ENCODE data around the gene LBH. TPM values are rescaled to one million over a fixed set of nuclear protein-coding genes. Genes with fewer than 3 reads are reported as not detected.

Gene LBH
- total RNA-seq, 1 experiment from 2014 or later = 159 TPM

- Histone ChIP-seq H3K4me1 (peaks cover 11% of the 10 kb centered on the region; the same call in 1 of the 2 replicates), H3K36me3 (ENCODE audit: control insufficient read depth, insufficient read depth, low read length) (no peaks in the 10 kb centered on the region; the same call in 1 of the 2 replicates), H3K4me3 (ENCODE audit: low read depth, low read length) (no peak overlapping the region), H3K9me3 (peaks cover 3% of the 10 kb centered on the region; the same call in 1 of the 2 replicates), H3K27me3 (replicated peaks; ENCODE audit: control insufficient read depth, insufficient read depth, low read length) (no peaks in the 10 kb centered on the region)
- DNase-seq = no peak
- BruUV-seq (replicated peaks) = no TSS peak
- ChIA-PET CTCF (interaction anchor here (0.5 kb wide), 1 partner anchor 95 kb away, joined by 3 read pairs; no protein-coding TSS in a partner anchor), POLR2A (no interaction called here)
- H3K4me3 Mint-ChIP-seq (ENCODE audit: unreplicated experiment) = no peak overlapping the region
- H3K9me3 Mint-ChIP-seq (ENCODE audit: unreplicated experiment) = peaks cover 14% of the 10 kb centered on the region
- H3K4me1 Mint-ChIP-seq (ENCODE audit: low read depth, unreplicated experiment) = peaks cover 8% of the 10 kb centered on the region
- H3K27me3 Mint-ChIP-seq (ENCODE audit: insufficient read depth, unreplicated experiment) = no peaks in the 10 kb centered on the region
- H3K27ac Mint-ChIP-seq (ENCODE audit: unreplicated experiment) = peak overlapping the region; percentile 2
- TF ChIP-seq CTCF (IDR thresholded peaks at IDR 0.05; ENCODE audit: insufficient read depth in 1 of 2, low read depth in 1 of 2, low read length in 1 of 2, severe bottlenecking in 1 of 2, unreplicated experiment in 1 of 2) = no peak
- intact Hi-C loops (cut with micrococcal nuclease; ENCODE audit: unreplicated experiment) = no loop called here
- peaks cover 54% of the 10 kb centered on the region for H3K36me3 Mint-ChIP-seq (ENCODE audit: insufficient read depth, unreplicated experiment)
Measured at GRCh38 chr2:30259827-30260679, 28.7 kb downstream of the LBH start.

- POLR2A ChIA-PET = no interaction called here
Measured at GRCh38 chr2:30260941-30261340, 29.6 kb downstream of the LBH start.

More at GRCh38 chr2:30260941-30261340, 29.6 kb downstream of the LBH start:
- no peaks in the 10 kb centered on the region for H3K27me3 Mint-ChIP-seq (ENCODE audit: insufficient read depth, unreplicated experiment)
- H3K4me3 Mint-ChIP-seq (ENCODE audit: unreplicated experiment) = no peak overlapping the region
- no peak for TF ChIP-seq CTCF (IDR thresholded peaks at IDR 0.05; ENCODE audit: insufficient read depth in 1 of 2, low read depth in 1 of 2, low read length in 1 of 2, severe bottlenecking in 1 of 2, unreplicated experiment in 1 of 2)
- no peak for DNase-seq
- Histone ChIP-seq H3K4me3 (ENCODE audit: low read depth, low read length) (no peak overlapping the region), H3K4me1 (peaks cover 11% of the 10 kb centered on the region; the same call in 1 of the 2 replicates), H3K27me3 (replicated peaks; ENCODE audit: control insufficient read depth, insufficient read depth, low read length) (no peaks in the 10 kb centered on the region), H3K9me3 (peaks cover 3% of the 10 kb centered on the region; the same call in 1 of the 2 replicates), H3K36me3 (ENCODE audit: control insufficient read depth, insufficient read depth, low read length) (no peaks in the 10 kb centered on the region; the same call in 1 of the 2 replicates)
- no TSS peak for BruUV-seq (replicated peaks)
- CTCF ChIA-PET = no interaction called here
- peaks cover 52% of the 10 kb centered on the region for H3K36me3 Mint-ChIP-seq (ENCODE audit: insufficient read depth, unreplicated experiment)
- no peak overlapping the region for H3K27ac Mint-ChIP-seq (ENCODE audit: unreplicated experiment)
- H3K4me1 Mint-ChIP-seq (ENCODE audit: low read depth, unreplicated experiment) = peaks cover 8% of the 10 kb centered on the region
- intact Hi-C loops (cut with micrococcal nuclease; ENCODE audit: unreplicated experiment) = no loop called here
- H3K9me3 Mint-ChIP-seq (ENCODE audit: unreplicated experiment) = peaks cover 14% of the 10 kb centered on the region

Measured in Caco-2 (cell line).